Testis (tissue), 3 donors: ENCODE results near the gene ZNF429. TPM values are rescaled to one million over a fixed set of nuclear protein-coding genes. Genes with fewer than 3 reads are reported as not detected.
"Not testable (repeated sequence)": the region's sequence is repeated elsewhere in the genome, so short reads cannot be mapped to it uniquely, and the experiment has no call there.

Source experiments
- DNase-seq: peaks from one replicate; pipeline ENCODE4 v3.0.0-alpha.2; 2019
- H3K27ac ChIP-seq, 2 donors: fragments of 200-600 bp; sonication (generic); one replicate each; pipeline ENCODE4 v1.5.1; 2019
- H3K27me3 ChIP-seq: fragments of 200-600 bp; sonication (generic); one replicate; pipeline ENCODE4 v1.5.1; 2019
- H3K36me3 ChIP-seq: fragments of 200-600 bp; sonication (generic); one replicate; pipeline ENCODE4 v1.5.1; 2017; ENCODE audit warnings: low read depth; ENCODE audit errors: missing control alignments
- H3K4me1 ChIP-seq: fragments of 200-600 bp; sonication (generic); one replicate; pipeline ENCODE4 v1.5.1; 2019
- H3K4me3 ChIP-seq, 2 donors: fragments of 200-600 bp; sonication (generic); one replicate each; pipeline ENCODE4 v1.5.1; 2017 to 2019
- H3K9me3 ChIP-seq: fragments of 200-600 bp; sonication (generic); one replicate; pipeline ENCODE4 v1.5.1; 2017
- POLR2A ChIP-seq: fragments of 450-650 bp; IDR thresholded peaks from one replicate; pipeline ENCODE4 v1.6.1; 2017; ENCODE audit warnings: antibody characterized with exemption, mild to moderate bottlenecking, moderate library complexity
- WGBS, 2 donors: methylation state at CpG; one replicate each; pipeline ENCODE4 v1.1.5; 2018; 5-methylcytosine and 5-hydroxymethylcytosine counted together
- intact Hi-C: fragments of 100-400 bp; cut with DNase I; formaldehyde crosslinking; loops from one replicate; pipeline ENCODE4 v1.15.1; 2023; ENCODE audit warnings: low total_unique reads
- polyA plus RNA-seq: library from polyadenylated mRNA; stranded (reverse); fragments of 350-450 nt; fragmentation: Illumina TruSeq; extraction: RNeasy Lipid Tissue Mini Kit (QIAGEN cat#74804); gene quantifications from one replicate; pipeline ENCODE4 v1.2.3, GENCODE V29; 2014; ENCODE audit warnings: low read depth, low replicate concordance; ENCODE audit not compliant: insufficient read depth
- total RNA-seq, 2 donors: library from RNA; depleted of rRNA; stranded (reverse); fragments of >200 nt; gene quantifications; one replicate each; pipeline ENCODE4 v1.2.3, GENCODE V29; 2016
- TF ChIP-seq, protein P1 (sequence below), 3 experiments: fragments of 450-650 bp in 2 of 3; fragments of 200-600 bp in 1 of 3; sonication (generic) in 1 of 3; IDR thresholded peaks; one replicate each; pipeline ENCODE4 v1.5.1; 2016 to 2019; ENCODE audit warnings: antibody characterized with exemption in 3 of 3, mild to moderate bottlenecking in 2 of 3, moderate library complexity in 1 of 3

ZNF429 gene
- total and polyA plus RNA-seq, 3 donors from 2014 or later: 10.1 to 40.9 (median 32.3) TPM

- no peak for TF ChIP-seq POLR2A
- TF ChIP-seq, protein P1, sequence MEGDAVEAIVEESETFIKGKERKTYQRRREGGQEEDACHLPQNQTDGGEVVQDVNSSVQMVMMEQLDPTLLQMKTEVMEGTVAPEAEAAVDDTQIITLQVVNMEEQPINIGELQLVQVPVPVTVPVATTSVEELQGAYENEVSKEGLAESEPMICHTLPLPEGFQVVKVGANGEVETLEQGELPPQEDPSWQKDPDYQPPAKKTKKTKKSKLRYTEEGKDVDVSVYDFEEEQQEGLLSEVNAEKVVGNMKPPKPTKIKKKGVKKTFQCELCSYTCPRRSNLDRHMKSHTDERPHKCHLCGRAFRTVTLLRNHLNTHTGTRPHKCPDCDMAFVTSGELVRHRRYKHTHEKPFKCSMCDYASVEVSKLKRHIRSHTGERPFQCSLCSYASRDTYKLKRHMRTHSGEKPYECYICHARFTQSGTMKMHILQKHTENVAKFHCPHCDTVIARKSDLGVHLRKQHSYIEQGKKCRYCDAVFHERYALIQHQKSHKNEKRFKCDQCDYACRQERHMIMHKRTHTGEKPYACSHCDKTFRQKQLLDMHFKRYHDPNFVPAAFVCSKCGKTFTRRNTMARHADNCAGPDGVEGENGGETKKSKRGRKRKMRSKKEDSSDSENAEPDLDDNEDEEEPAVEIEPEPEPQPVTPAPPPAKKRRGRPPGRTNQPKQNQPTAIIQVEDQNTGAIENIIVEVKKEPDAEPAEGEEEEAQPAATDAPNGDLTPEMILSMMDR (IDR thresholded peaks at IDR 0.05): no peak
- no peaks in the 10 kb centered on the region for H3K27me3 ChIP-seq
- DNase-seq: no peak
- intact Hi-C loops: no loop called here
- H3K27ac ChIP-seq: no peak overlapping the region
- H3K4me1 ChIP-seq: no peaks in the 10 kb centered on the region
- H3K36me3 ChIP-seq: no peaks in the 10 kb centered on the region
- WGBS, 2 donors: 86 to 91% methylated on average over 5 to 8 of the region's 8 CpGs
- H3K4me3 ChIP-seq: no peak overlapping the region
- no peaks in the 10 kb centered on the region for H3K9me3 ChIP-seq
These were observed 38.8 kb upstream of the ZNF429 start for GRCh38 chr19:21466627-21467026.

GRCh38 chr19:21468791-21469190, 36.6 kb upstream of the ZNF429 start:
- DNase-seq: no peak
- WGBS, 2 donors: 82 to 89% methylated on average over 5 of the region's 5 CpGs
- intact Hi-C loops: no loop called here
- Histone ChIP-seq H3K36me3 (no peaks in the 10 kb centered on the region), H3K4me1 (no peaks in the 10 kb centered on the region), H3K27me3 (no peaks in the 10 kb centered on the region), H3K27ac (no peak overlapping the region), H3K9me3 (no peaks in the 10 kb centered on the region), H3K4me3 (no peak overlapping the region)
- TF ChIP-seq, protein P1 (IDR thresholded peaks at IDR 0.05): no peak
- TF ChIP-seq POLR2A: no peak

- no peaks in the 10 kb centered on the region for H3K4me1 ChIP-seq
- H3K27me3 ChIP-seq: no peaks in the 10 kb centered on the region
- no peaks in the 10 kb centered on the region for H3K36me3 ChIP-seq
- no peaks in the 10 kb centered on the region for H3K9me3 ChIP-seq
- TF ChIP-seq POLR2A: no peak
- TF ChIP-seq, protein P1 (IDR thresholded peaks at IDR 0.05): no peak
- no peak overlapping the region for H3K27ac ChIP-seq
- DNase-seq: no peak
- H3K4me3 ChIP-seq: no peak overlapping the region
- intact Hi-C loops: no loop called here
These were observed 32.9 kb upstream of the ZNF429 start for GRCh38 chr19:21472507-21472906.

DNA sequence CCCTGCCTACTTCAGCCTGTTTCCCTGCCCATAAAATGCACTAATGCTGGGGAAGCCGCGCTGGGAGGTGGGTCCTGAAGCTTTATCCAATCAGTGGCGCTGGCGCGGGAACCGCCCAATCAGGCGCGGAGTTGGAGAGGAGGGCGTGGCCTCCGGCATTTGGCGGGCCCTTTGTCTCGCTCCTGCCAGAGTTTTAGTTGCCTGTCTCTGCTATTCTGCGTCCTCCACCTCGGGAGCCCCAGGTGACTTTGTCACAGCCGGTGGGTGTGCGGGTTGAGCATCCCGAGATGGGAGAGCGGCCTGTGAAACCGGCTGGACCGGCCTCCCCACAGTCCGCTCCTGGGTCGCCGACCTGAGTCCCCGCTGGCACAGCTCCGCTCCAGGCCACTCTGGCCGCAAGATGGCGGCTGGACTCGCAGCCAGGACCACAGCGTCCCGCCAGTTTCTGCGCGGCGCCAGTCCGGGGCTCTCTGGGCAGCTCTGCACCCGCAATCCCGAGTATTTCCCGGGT, 30.7 kb upstream of the ZNF429 start:
- WGBS, 2 donors: 0 to 4% methylated on average over 22 to 25 of the region's 37 CpGs
- Histone ChIP-seq H3K36me3 (no peaks in the 10 kb centered on the region), H3K9me3 (no peaks in the 10 kb centered on the region), H3K27ac (no peak overlapping the region), H3K4me1 (no peaks in the 10 kb centered on the region), H3K27me3 (no peaks in the 10 kb centered on the region), H3K4me3 (peak overlapping the region; percentile 58 to 70)
- intact Hi-C loops: no loop called here
- no peak for TF ChIP-seq POLR2A
- TF ChIP-seq, protein P1 (IDR thresholded peaks at IDR 0.05): no peak
- peak; percentile 94 for DNase-seq

DNA sequence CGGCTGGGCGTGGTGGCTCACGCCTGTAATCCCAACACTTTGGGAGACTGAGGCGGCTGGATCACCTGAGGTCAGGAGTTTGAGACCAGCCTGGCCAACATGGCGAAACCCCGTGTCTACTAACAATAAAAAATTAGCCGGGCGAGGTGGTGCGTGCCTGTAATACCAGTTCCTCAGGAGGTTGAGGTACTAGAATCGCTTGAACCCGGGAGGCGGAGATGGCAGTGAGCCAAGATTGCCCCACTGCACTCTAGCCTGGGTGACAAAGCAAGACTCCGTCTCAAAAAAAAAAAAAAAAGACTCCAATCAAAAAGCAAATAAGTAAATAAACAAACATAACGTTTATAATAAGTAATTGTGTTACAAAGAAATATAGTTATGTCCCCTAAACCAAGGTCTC, 23.0 kb upstream of the ZNF429 start:
- H3K4me3 ChIP-seq, H3K27ac ChIP-seq, H3K4me1 ChIP-seq, H3K9me3 ChIP-seq, DNase-seq, H3K36me3 ChIP-seq, intact Hi-C loops, H3K27me3 ChIP-seq: not testable (repeated sequence)
- 71 to 77% methylated on average over 14 of the region's 14 CpGs for WGBS, 2 donors
